Endodermal cell (in vitro differentiated cells): ENCODE results near the gene BBS5. TPM values are rescaled to one million over a fixed set of nuclear protein-coding genes. Genes with fewer than 3 reads are reported as not detected.
A peak's percentile ranks its signal among the peaks of the same experiment; 100 is the strongest.
"Not testable (repeated sequence)": the region's sequence is repeated elsewhere in the genome, so short reads cannot be mapped to it uniquely, and the experiment has no call there.

Experiments used
- DNase-seq: peaks from one replicate; pipeline ENCODE4 v3.0.0-alpha.2; 2017
- H3K27ac ChIP-seq: 2 replicates; pipeline ENCODE4 v1.5.1; 2013; ENCODE audit warnings: mild to moderate bottlenecking, low read depth, low read length, moderate library complexity
- H3K27me3 ChIP-seq: 2 replicates; pipeline ENCODE4 v1.6.1; 2013; ENCODE audit warnings: mild to moderate bottlenecking, low read length, moderate library complexity; ENCODE audit not compliant: insufficient read depth, control insufficient read depth, poor library complexity, severe bottlenecking
- H3K36me3 ChIP-seq: 2 replicates; pipeline ENCODE4 v1.7.0; 2013; ENCODE audit warnings: mild to moderate bottlenecking, low read length, moderate library complexity; ENCODE audit not compliant: control insufficient read depth, insufficient read depth
- H3K4me1 ChIP-seq: one replicate; pipeline ENCODE4 v1.7.0; 2013; ENCODE audit warnings: low read length; ENCODE audit not compliant: control insufficient read depth, insufficient read depth
- H3K4me3 ChIP-seq: 2 replicates; pipeline ENCODE4 v1.5.1; 2013; ENCODE audit warnings: mild to moderate bottlenecking, low read length, moderate library complexity
- H3K9ac ChIP-seq: 2 replicates; pipeline ENCODE4 v1.6.1; 2013; ENCODE audit warnings: mild to moderate bottlenecking, low read length, moderate library complexity; ENCODE audit not compliant: poor library complexity, severe bottlenecking; ENCODE audit errors: extremely low read depth
- H3K9me3 ChIP-seq: 2 replicates; pipeline ENCODE4 v1.6.1; 2013; ENCODE audit warnings: mild to moderate bottlenecking, low read length, moderate library complexity; ENCODE audit not compliant: control insufficient read depth
- H3K27ac Mint-ChIP-seq: 2 replicates; pipeline ENCODE4 v1.8.0; 2020; ENCODE audit warnings: mixed read lengths
- H3K27me3 Mint-ChIP-seq: 2 replicates; pipeline ENCODE4 v1.8.0; 2021; ENCODE audit warnings: mild to moderate bottlenecking, mixed read lengths; ENCODE audit not compliant: insufficient read depth
- H3K36me3 Mint-ChIP-seq: 2 replicates; pipeline ENCODE4 v1.8.0; 2020; ENCODE audit warnings: low read depth, mixed read lengths
- H3K4me1 Mint-ChIP-seq: 2 replicates; pipeline ENCODE4 v1.8.0; 2020; ENCODE audit warnings: mixed read lengths
- H3K4me3 Mint-ChIP-seq: 2 replicates; pipeline ENCODE4 v1.8.0; 2020; ENCODE audit warnings: mild to moderate bottlenecking, moderate library complexity, mixed read lengths
- H3K9me3 Mint-ChIP-seq: 2 replicates; pipeline ENCODE4 v1.8.0; 2020; ENCODE audit warnings: mild to moderate bottlenecking, mixed read lengths
- WGBS, 2 experiments: methylation state at CpG; one replicate each; pipeline versions ENCODE4 v1.1.5 to v1.1.7; 2013; ENCODE audit warnings: missing lambda C conversion rate in 2 of 2, mixed read lengths in 1 of 2; ENCODE audit not compliant: insufficient coverage in 1 of 2, insufficient read length in 1 of 2; 5-methylcytosine and 5-hydroxymethylcytosine counted together
- long read RNA-seq, 4 experiments: library from polyadenylated mRNA in 2 of 4; library from RNA in 1 of 4; library from capped mRNA in 1 of 4; stranded (forward) in 3 of 4; unstranded in 1 of 4; transcript quantifications; one replicate each; pipeline ENCODE4 v2.0.0, GENCODE V29; 2020 to 2021; ENCODE audit warnings: inconsistent platforms in 1 of 4
- polyA plus RNA-seq, 2 experiments: library from polyadenylated mRNA; stranded (reverse); fragments of 50-300 nt; gene quantifications; one replicate each; pipeline ENCODE4 v1.2.3, GENCODE V29; 2013
- total RNA-seq, 2 donors: library from RNA; stranded (reverse); fragmentation: NEBNext Ultra II Directional in 1 of 2; extraction: Animal tissue kit (Norgen Biotek cat#: 25700) in 1 of 2; gene quantifications; 2 replicates in 1 of 2; 3 replicates in 1 of 2; pipeline ENCODE4 v1.2.1, GENCODE V29; 2021
- TF ChIP-seq, protein P1 (sequence below): fragments of 200-600 bp; sonication (generic); conservative IDR thresholded peaks from 2 replicates; pipeline ENCODE4 v1.5.0; 2021; ENCODE audit warnings: antibody characterized with exemption, mild to moderate bottlenecking

Gene BBS5
- total RNA-seq = 1 to 10 TPM; 3.2 to 6.5 TPM
- 6.7 TPM for polyA plus RNA-seq (2013, experiment 1 of 2)
- polyA plus RNA-seq (2013, experiment 2 of 2) = 8.1 TPM
- long read RNA-seq, experiment 1 = 0 reads
- long read RNA-seq, experiment 2 = 0 reads
- long read RNA-seq, experiment 3, partial matches to known transcripts = 4 of 5 reads
- long read RNA-seq, experiment 3, other reads (novel, unspliced or antisense) = 0 of 5 reads
- long read RNA-seq, experiment 4, partial matches to known transcripts = 2 of 2 reads
- long read RNA-seq, experiment 4, other reads (novel, unspliced or antisense) = 0 of 2 reads

- H3K36me3 Mint-ChIP-seq = no peaks in the 10 kb centered on the region
- Histone ChIP-seq H3K27me3 (peaks cover 20% of the 10 kb centered on the region), H3K4me1 (peaks cover 3% of the 10 kb centered on the region), H3K36me3 (peaks cover under 1% of the 10 kb centered on the region), H3K27ac (no peak within 1 kb of the TSS), H3K9ac (peak within 1 kb of the TSS; percentile 65), H3K4me3 (peak within 1 kb of the TSS; percentile 91), H3K9me3 (no peaks in the 10 kb centered on the region)
- TF ChIP-seq, protein P1, sequence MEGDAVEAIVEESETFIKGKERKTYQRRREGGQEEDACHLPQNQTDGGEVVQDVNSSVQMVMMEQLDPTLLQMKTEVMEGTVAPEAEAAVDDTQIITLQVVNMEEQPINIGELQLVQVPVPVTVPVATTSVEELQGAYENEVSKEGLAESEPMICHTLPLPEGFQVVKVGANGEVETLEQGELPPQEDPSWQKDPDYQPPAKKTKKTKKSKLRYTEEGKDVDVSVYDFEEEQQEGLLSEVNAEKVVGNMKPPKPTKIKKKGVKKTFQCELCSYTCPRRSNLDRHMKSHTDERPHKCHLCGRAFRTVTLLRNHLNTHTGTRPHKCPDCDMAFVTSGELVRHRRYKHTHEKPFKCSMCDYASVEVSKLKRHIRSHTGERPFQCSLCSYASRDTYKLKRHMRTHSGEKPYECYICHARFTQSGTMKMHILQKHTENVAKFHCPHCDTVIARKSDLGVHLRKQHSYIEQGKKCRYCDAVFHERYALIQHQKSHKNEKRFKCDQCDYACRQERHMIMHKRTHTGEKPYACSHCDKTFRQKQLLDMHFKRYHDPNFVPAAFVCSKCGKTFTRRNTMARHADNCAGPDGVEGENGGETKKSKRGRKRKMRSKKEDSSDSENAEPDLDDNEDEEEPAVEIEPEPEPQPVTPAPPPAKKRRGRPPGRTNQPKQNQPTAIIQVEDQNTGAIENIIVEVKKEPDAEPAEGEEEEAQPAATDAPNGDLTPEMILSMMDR = peak; percentile 73
- peaks cover 8% of the 10 kb centered on the region for H3K4me1 Mint-ChIP-seq
- no peaks in the 10 kb centered on the region for H3K9me3 Mint-ChIP-seq
- H3K4me3 Mint-ChIP-seq = peak within 1 kb of the TSS; percentile 72
- WGBS, 2 experiments = 1 to 2% methylated on average over 27 to 71 of the region's 71 CpGs
- peak within 1 kb of the TSS; percentile 80 for H3K27ac Mint-ChIP-seq
- peak; percentile 90 for DNase-seq
- H3K27me3 Mint-ChIP-seq = peaks cover 53% of the 10 kb centered on the region
Observed at GRCh38 chr2:169479257-169480078, at the start of gene BBS5. TSS of gene BBS5 (plus strand) at chr2:169479494. CDS start at chr2:169479554, 60 bp downstream.

- H3K36me3 ChIP-seq, H3K27me3 ChIP-seq, H3K27ac ChIP-seq, H3K27ac Mint-ChIP-seq, H3K36me3 Mint-ChIP-seq, H3K27me3 Mint-ChIP-seq, H3K4me3 Mint-ChIP-seq, H3K4me3 ChIP-seq, DNase-seq, H3K9ac ChIP-seq, H3K4me1 Mint-ChIP-seq, H3K9me3 ChIP-seq, H3K4me1 ChIP-seq: not testable (repeated sequence)
- H3K9me3 Mint-ChIP-seq = peaks cover 16% of the 10 kb centered on the region
Observed at GRCh38 chr2:169431772-169432171, 47.5 kb upstream of the BBS5 start.

DNA sequence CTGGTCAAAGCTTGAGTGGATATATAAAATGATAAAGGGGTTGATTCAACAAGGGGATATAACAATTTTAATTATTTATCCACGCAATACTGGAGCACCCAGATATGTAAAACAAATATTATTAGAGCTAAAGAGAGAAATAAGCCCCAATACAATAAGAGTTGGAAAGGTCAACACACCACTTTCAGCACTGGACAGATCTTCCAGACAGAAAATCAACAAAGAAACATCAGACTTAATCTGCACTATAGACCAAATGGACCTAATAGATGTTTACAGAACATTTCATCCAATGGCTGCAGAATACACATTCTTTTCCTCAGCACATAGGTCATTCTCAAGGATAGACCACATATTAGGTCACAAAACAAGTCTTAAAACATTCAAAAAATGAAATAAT is 45.1 kb upstream of the BBS5 start:
- not testable (repeated sequence) for H3K4me3 Mint-ChIP-seq, H3K4me1 Mint-ChIP-seq, H3K27me3 Mint-ChIP-seq, DNase-seq, H3K36me3 ChIP-seq, H3K36me3 Mint-ChIP-seq, H3K27ac ChIP-seq, H3K27me3 ChIP-seq, H3K4me3 ChIP-seq, H3K9me3 ChIP-seq, H3K27ac Mint-ChIP-seq, H3K9ac ChIP-seq, H3K4me1 ChIP-seq
- H3K9me3 Mint-ChIP-seq = peaks cover 16% of the 10 kb centered on the region
- WGBS, 2 experiments = no CpG with 5 or more reads among the region's 1 CpG

GRCh38 chr2:169438466-169439072 is 40.7 kb upstream of the BBS5 start:
- Mint-ChIP-seq H3K27ac (no peak overlapping the region), H3K4me3 (no peak overlapping the region), H3K36me3 (no peaks in the 10 kb centered on the region), H3K9me3 (no peaks in the 10 kb centered on the region), H3K4me1 (no peaks in the 10 kb centered on the region), H3K27me3 (no peaks in the 10 kb centered on the region)
- H3K27ac ChIP-seq = peak overlapping the region; percentile 22
- no peak overlapping the region for H3K4me3 ChIP-seq
- no peak for DNase-seq
- H3K27me3 ChIP-seq = no peaks in the 10 kb centered on the region
- no peaks in the 10 kb centered on the region for H3K36me3 ChIP-seq
- no peaks in the 10 kb centered on the region for H3K9me3 ChIP-seq
- TF ChIP-seq, protein P1 = no peak
- H3K9ac ChIP-seq = no peak overlapping the region
- 78 to 83% methylated on average over 1 to 3 of the region's 3 CpGs for WGBS, 2 experiments
- no peaks in the 10 kb centered on the region for H3K4me1 ChIP-seq
